HG02623 (cell line): ENCODE data around the gene GDPD1.
"Not testable (repeated sequence)": the region's sequence is repeated elsewhere in the genome, so short reads cannot be mapped to it uniquely, and the experiment has no call there.

Source experiments
- ATAC-seq: cut with Tn5 transposase; IDR thresholded peaks from one replicate; pipeline ENCODE4 v1.9.1; 2021; ENCODE audit warnings: moderate library complexity; ENCODE audit not compliant: unreplicated experiment

Gene GDPD1

DNA sequence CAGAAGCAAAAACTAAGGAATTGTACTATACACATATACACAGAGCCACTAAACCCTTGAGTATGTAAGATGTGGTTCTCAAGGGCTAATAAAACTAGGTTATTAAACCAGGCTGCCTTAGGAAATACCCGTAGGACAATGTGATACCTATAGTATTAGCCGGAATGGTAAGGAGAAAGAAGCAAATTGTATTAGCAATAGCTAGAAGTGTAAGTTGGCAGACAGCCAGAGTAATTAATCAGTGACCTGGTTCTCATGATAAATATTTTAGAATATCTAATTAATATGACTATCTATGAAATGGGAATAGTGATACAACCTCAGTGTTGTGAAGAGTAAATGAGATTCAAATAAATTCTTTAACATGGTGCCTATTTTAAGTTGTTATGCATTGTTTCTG is 18.6 kb downstream of the GDPD1 start:
- no peak for ATAC-seq

DNA sequence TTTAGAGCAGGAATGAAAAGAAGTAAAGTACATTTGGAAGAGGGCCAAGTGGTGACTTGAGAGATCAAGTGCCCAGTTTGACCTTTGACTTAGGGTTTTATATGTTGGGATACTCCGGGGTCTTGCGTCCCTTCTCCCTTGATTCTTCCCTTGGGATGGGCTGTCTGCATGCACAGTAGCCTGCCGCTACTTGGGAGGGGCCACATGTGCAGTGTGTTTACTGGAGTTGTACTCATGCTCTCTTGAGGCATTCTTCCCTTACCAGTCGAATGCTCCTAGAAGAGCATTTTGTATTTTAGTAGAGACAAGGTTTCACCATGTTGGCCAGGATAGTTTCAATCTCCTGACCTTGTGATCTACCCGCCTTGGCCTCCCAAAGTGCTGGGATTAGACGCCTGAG is 23.8 kb downstream of the GDPD1 start:
- ATAC-seq: no peak

DNA sequence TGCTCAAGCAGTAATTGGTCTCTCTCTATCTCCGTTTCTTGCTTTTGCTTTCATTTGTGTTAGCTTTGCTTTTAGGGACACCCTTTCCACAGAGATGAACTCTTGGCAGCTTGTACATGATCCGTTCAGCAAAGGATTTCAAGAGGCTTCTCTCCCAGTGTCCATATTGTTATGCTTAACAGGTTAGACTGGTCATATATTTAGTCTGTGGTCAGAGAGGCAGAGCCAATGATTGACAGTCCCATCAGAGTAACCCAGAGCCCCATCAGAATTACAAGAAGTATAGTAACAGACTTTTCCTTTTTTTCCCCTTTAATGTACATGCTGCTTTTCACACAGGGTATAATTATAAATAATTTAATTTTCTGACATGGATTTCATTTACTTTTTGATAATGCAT is 34.4 kb downstream of the GDPD1 start:
- ATAC-seq: no peak

DNA sequence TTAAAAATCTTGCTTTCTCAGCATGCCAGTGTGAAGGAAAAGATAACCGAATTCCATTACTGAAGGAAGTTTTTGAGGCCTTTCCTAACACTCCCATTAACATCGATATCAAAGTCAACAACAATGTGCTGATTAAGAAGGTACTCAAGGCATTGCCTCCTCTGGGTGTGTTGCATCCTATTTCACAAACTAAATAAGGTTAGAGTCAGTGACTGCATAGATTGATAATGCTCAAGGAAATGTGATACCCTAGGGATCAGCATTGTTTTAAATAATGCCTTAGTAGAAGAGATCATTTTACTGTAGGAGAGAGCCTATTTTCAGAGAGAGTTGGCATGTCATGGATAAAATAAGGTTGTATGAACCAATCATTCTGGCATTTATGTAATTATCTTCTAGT is 36.8 kb downstream of the GDPD1 start:
- no peak for ATAC-seq

DNA sequence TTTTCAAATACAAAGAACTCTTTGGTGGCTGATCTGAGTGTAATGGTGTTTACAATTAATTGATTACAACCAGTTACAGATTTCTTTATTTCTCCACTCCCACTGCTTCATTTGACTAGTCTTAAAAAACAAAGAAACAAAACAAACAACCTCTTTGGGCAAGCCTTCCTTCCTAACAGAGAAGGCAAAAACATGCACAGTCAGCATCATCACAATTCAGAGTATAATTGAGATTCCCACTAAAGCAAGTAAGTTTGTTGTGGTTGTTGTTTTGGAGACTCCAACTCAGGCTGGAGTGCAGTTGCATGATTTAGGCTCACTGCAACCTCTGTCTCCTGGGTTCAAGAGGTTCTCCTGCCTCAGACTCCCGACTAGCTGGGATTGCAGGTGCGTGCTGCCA is 40.4 kb downstream of the GDPD1 start:
- ATAC-seq: no peak

DNA sequence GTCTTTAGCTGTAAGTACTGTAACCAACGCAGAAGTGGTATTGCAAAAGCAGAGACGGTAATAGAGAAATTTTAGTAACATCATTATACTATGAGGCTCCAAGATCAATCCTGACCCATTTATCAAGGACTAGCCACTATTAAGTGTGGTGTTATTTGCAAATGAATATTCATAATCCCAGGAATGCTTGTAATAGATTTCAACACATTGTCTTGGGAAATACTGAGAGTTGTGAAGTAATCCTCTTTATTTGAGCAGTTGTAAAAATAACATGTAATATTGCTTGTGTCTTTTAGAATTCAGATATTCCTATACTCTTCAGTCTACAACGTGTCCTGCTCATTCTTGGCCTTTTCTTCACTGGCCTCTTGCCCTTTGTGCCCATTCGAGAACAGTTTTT is 46.4 kb downstream of the GDPD1 start:
- ATAC-seq: no peak

DNA sequence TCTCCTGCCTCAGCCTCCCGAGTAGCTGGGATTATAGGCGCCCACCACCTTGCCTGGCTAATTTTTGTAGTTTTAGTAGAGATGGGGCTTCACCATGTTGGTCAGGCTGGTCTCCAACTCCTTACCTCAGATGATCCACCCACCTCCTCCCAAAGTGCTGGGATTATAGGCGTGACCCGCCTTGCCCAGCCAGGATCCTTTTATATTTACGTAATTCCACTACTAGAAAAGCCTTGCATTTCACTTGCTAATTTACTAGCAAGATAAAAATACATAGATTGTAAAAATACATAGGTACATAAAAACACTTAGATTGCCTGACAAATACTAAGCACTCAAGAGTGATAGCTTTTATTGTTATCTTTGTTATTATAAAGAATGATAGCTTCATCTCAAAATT is 47.5 kb downstream of the GDPD1 start:
- no peak for ATAC-seq

DNA sequence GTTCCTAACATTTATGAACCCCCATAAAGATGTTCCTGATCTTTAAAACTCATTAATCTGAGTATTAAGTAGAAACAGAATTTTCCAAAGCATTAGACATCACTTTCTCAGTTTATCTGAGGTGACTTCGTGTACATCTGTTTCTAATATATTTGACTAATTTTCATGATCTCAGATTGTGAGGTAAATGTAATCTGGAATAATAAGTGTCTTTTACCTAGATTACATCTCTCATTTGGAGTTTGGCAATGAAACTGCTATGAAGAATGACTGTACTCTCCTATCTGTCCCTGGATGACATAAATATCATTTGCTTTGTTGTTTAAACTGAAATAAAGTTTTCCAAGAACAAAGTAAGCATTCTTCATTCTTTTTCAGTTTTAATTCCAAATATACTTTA is 55.3 kb downstream of the GDPD1 start:
- no peak for ATAC-seq

DNA sequence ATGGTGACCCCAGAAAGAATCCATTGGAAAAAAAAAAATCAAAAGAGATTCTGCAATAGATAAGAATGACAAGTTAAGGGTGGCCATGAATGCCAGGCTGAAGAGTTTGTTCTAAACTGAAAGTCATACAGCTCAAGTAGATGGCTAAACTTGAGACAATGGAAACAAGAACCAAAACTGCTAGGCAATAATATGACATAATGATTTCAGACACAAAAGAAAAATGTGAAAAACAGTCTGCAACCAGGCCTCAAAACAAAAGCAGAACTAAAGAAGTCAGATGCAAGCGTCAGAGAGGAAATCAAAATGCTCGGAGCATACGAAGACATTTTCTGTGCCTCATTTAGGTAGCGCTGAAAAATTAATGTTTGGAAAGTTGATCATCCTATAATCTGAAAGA is 56.7 kb downstream of the GDPD1 start:
- no peak for ATAC-seq

DNA sequence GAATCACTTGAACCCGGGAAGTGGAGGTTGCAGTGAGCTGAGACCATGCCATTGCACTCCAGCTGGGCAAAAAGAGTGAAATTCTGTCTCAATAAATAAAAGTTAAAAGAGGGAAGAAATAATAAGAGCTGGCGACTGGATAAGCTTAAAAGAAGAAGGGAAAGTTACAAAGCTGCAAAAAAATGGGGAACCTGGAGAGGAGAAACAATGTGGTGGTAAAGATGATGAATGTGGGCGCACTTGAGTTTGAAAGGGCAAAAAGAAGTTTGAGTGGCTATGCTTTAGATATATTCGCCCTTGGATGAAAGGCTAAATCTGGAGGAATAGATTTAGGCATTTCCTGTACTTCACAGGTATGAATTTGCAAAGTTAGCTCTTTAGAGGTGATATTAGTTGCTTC is 58.1 kb downstream of the GDPD1 start:
- no peak for ATAC-seq

DNA sequence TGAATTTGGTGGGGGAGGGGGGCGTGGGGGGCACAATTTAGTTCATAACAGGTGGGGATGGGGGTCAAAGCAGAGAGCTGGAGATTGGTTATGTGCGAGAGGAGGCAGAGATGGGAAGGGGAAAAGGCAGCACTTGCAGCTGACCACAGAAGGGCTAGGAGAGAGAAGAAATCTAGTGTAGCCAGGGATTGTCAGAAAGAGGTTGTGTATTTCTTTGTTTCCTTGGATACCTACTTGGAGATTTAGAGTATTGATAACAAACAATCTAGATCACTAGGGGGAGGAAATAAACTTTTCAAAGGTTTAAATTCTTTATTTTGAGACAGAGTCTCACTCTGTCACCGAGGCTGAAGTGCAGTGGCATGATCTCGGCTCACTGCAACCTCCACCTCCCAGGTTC is 64.0 kb downstream of the GDPD1 start:
- ATAC-seq: no peak

DNA sequence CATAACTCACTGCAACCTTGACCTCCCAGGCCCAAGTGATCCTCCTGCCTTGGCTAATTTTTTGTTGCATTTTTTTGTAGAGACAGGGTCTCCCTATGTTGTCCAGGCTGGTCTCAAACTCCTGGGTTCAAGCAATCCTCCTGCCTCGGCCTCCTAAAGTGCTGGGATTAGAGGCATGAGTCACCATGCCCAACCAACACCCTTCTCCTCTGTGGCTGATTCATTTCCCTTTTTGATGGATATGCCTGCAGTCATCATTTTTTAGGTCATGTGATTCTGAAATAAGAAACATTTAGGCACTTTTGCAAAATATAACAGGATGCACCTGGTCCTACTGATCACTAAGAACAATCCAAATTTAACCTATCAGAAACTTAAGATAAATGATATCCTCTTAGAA is 67.1 kb downstream of the GDPD1 start:
- ATAC-seq: no peak

DNA sequence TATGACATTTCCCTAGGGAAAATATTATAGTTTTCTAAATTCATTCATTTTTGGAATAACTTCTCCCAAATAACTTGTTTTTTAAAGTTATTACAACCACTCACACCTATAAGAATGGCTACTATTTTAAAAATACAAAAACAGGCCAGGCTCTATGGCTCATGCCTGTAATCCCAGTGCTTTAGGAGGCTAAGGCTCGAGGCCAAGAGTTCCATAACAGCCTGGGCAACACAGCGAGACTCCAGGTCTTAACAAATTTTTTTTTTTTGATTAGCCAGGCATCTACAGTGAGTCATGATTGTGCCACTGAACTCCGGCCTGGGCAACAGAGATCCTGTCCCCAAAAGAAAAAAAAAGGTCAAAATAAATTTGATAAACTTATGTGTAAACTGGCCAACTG is 67.6 kb downstream of the GDPD1 start:
- ATAC-seq: no peak

DNA sequence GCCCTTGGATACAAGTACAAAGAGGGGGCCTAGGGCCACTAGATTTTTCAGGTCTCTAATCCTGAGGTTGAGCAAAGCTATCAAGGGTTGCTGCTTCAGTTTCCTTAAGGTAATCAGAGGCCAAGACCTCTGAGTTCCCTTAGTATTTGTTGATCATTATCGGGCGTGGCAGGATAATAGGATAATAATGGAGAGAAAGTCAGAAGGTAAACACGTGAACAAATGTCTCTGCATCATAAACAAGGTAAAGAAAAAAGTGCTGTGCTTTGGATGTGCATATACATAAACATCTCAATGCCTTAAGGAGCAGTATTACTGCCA is 69.6 kb downstream of the GDPD1 start:
- no peak for ATAC-seq

DNA sequence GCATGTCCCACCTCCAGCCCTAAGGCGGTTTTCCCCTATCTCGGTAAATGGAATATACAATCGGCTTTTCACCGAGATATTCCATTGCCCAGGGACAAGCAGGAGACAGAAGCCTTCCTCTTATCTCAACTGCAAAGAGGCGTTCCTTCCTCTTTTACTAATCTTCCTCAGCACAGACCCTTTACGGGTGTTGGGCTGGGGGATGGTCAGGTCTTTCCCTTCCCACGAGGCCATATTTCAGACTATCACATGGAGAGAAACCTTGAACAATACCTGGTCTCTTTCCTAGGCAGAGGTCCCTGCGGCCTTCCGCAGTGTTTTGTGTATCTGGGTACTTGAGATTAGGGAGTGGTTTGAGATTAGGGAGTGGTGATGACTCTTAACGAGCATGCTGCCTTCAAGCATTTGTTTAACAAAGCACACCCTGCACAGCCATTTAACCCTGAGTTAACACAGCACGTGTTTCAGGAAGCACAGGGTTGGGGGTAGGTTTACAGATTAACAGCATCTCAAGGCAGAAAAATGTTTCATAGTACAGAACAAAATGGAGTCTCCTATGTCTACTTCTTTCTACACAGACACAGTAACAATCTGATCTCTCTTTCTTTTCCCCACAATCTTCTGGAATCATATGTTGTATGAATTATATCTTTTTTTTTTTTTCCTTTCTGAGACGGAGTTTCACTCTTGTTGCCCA is 70.1 kb downstream of the GDPD1 start:
- ATAC-seq: not testable (repeated sequence)

DNA sequence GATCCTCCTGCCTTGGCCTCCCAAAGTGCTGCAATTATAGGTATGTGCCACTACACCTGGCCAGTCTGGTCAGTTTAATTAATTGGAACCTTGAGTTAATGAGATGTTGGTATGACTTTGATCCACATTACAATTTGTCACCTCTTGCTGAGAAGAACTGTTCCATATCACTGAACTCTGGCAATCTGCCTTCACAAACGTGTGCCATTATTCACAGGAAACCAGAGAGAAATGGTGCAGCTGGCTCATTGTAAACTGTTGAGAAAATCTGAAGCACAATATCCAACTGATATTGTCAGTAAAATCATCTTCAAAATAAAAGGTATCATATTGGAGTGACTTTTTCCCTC is 71.8 kb downstream of the GDPD1 start:
- ATAC-seq: no peak

DNA sequence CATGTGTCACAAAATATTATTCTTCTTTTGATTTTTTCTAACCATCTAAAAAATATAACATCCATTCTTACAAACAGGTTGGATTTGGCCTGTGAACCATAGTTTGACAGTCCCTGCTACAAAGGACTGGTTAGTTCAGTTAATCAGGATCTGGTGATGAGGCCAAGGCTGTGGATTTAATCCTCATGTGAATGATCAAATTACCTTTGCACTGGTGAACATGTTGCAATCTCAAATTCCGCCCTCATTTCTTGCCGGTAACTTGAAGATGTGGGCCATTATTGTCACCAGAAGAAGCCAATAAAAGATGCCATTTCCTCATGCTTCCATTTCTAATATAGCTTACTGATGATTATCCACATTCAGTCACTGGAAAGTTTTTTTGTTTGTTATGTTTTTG is 75.9 kb downstream of the GDPD1 start:
- no peak for ATAC-seq

DNA sequence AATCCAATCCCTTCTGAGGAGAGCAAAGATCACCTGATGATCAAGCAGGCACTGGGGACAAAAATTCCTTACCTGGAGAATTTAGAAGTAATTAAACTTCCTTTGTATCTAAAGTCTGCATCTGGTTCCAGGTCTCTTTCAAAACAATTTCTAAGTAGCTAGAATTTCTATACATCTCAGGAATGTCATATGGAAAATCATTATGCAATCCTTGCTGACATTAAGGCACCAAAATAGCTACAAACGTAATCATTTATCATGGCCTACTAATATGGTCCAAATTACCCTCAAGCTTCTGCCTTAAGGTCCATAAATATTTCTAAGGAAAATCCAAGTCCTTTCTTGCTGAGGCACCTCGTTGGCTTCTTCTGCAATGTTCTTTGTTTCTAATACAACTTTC is 78.2 kb downstream of the GDPD1 start:
- no peak for ATAC-seq

DNA sequence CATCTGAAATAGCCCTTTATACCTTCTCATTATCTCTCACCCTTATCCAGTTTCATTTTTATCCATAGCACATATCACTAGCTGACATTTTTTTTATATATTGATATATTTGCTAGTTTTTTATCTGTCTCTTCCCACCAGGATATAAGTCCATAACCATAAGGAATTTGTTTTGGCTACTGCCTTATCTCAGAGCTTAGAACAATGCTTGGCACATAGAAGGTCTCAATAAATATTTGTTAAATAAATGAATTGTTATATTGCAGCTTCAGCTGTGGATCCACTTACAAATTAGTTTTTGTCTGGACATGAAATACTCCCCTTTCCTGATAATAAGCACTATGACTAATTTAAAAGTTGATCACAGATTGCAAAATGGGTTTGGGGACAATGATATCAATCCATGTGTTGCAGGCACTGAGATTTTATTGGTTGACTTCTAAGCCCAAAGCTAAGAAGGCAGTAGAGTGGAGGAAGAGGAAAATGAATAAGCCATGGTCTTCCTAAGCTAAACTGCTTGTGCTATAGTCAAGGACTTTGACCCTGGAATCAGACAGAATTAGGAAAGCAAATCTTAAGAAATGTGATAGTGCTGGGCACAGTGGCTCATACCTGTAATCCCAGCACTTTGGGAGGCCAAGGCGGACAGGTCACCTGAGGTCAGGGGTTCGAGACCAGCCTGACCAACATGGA is 79.2 kb downstream of the GDPD1 start:
- no peak for ATAC-seq

DNA sequence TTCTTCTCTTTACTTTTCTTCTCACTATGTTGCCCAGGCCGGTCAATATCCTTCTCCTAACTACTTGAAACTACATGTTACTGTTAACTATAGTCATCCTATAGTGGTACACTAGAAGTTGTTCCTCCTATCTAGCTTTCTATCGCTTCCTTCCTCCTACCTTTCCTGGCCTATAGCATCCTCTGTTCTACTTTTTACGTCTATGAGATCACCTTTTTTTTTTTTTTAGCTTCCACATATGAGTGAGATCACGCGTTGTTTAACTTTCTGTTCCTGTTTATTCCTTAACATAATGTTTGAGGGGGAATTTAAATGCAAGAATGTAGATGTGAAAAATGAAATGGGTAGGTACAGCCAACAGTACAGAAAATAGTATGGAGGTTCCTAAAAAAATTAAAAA is 80.6 kb downstream of the GDPD1 start:
- no peak for ATAC-seq

DNA sequence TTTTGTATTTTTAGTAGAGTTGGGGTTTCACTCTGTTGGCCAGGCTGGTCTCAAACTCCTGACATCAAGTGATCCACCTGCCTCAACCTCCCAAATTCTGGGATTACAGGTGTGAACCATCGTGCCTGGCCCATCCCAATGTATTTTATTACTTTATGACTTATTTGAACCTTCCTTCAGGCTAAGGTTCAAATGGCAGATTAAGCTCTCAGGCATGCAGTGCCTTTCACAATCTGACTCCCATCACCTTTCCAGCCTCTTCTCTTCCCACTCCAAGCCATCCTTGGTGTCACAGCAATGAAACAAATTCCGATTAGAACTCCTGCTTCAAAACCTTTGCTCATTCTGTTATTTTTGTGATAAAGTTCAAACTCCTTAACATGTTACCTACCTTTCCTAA is 84.5 kb downstream of the GDPD1 start:
- ATAC-seq: no peak

DNA sequence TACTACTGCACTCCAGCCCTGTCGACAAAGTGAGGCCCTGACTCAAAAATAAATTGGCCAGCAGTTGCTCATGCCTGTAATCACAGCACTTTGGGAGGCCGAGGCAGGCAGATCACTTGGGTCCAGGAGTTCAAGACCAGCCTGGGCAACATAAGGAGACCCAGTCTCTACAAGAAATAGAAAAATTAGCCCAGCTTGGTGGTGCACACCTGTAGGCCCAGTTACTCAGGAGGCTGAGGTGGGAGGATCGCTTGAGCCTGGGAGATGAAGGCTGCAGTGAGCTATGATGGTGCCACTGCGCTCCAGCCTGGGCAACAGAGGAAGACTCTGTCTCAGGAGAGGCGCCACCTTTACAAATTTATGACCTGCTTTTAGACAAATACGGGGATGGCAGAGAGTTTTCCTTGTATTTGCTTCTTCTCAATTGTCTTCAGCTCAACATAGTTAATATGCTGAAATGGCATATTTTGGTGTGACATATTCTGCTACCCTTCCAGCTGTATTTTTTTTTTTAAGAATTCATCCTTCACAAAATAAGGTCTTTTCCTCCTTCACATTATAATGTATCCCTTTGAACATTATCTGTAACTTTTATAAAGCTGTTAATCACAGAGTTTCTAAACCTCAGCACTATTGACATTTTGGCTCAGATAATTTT is 90.1 kb downstream of the GDPD1 start:
- no peak for ATAC-seq

DNA sequence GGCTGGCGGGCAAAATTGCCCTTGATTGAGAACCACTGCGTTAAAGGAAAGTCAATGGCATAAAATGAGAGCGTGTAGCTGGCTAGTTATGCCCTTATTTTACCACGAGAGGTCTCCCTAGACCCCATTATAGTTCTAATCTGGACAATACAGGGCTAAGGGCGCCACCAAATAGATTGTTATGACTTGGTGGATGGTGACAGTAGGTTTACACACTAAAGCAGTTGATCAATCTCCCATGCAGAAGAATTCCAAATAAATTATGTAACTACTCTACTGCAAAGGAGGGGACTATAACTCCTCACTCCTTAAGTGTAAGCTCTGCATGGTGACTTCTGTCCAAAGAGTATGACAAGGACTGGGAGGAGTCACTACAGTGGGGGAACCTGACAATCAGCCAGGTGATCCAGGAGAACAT is 90.7 kb downstream of the GDPD1 start:
- ATAC-seq: no peak
